Neural cell (in vitro differentiated cells): ENCODE results near the gene BIRC5. TPM values are rescaled to one million over a fixed set of nuclear protein-coding genes. Genes with fewer than 3 reads are reported as not detected.

Source experiments
- H2AFZ ChIP-seq: fragments of 200-600, 300-800 bp; sonication (generic), shearing (Covaris generic); 2 replicates; pipeline ENCODE4 v1.6.0; 2014; ENCODE audit warnings: low read depth, mild to moderate bottlenecking, antibody characterized with exemption, low read length, moderate library complexity
- H3F3A ChIP-seq: fragments of 200-600 bp; shearing (Covaris generic); 2 replicates; pipeline ENCODE4 v1.6.1; 2016; ENCODE audit warnings: mild to moderate bottlenecking, moderate library complexity, mixed read lengths, antibody characterized with exemption, low read length; ENCODE audit not compliant: insufficient read depth, poor library complexity, severe bottlenecking
- H3K27ac ChIP-seq: fragments of 200-600, 300-800 bp; sonication (generic), shearing (Covaris generic); 2 replicates; pipeline ENCODE4 v1.5.1; 2014; ENCODE audit warnings: mild to moderate bottlenecking, low read length, moderate library complexity
- H3K27me3 ChIP-seq: fragments of 300-800, 200-600 bp; sonication (generic), shearing (Covaris generic); 2 replicates; pipeline ENCODE4 v1.6.0; 2014; ENCODE audit warnings: mild to moderate bottlenecking, low read depth, low read length, moderate library complexity; ENCODE audit not compliant: insufficient read depth
- H3K36me3 ChIP-seq: fragments of 300-800, 200-600 bp; sonication (generic), shearing (Covaris generic); 2 replicates; pipeline ENCODE4 v1.5.1; 2014; ENCODE audit warnings: mild to moderate bottlenecking, antibody characterized with exemption, low read length, moderate library complexity; ENCODE audit not compliant: insufficient read depth
- H3K4me2 ChIP-seq: fragments of 300-800, 200-600 bp; sonication (generic), shearing (Covaris generic); 2 replicates; pipeline ENCODE4 v1.6.0; 2014; ENCODE audit warnings: mild to moderate bottlenecking, low read length
- H3K4me3 ChIP-seq: fragments of 300-800, 200-600 bp; sonication (generic), shearing (Covaris generic); 2 replicates; pipeline ENCODE4 v1.5.1; 2014; ENCODE audit warnings: mild to moderate bottlenecking, low read length, moderate library complexity
- H3K79me2 ChIP-seq: fragments of 200-600 bp; shearing (Covaris generic); replicated peaks from 2 replicates; pipeline ENCODE4 v1.6.0; 2014; ENCODE audit warnings: mild to moderate bottlenecking, low read length, moderate library complexity; ENCODE audit not compliant: insufficient read depth
- H3K9ac ChIP-seq: fragments of 300-800, 200-600 bp; sonication (generic), shearing (Covaris generic); 2 replicates; pipeline ENCODE4 v1.6.1; 2016; ENCODE audit warnings: mild to moderate bottlenecking, low read length, mixed read lengths
- H3K9me2 ChIP-seq: fragments of 200-600 bp; shearing (Covaris generic); 2 replicates; pipeline ENCODE4 v1.6.1; 2016; ENCODE audit warnings: mild to moderate bottlenecking, low read length, mixed read lengths; ENCODE audit not compliant: insufficient read depth
- H3K9me3 ChIP-seq: fragments of 200-600, 300-800 bp; sonication (generic), shearing (Covaris generic); 2 replicates; pipeline ENCODE4 v1.6.1; 2016; ENCODE audit warnings: mild to moderate bottlenecking, mixed run types, low read length, moderate library complexity, mixed read lengths
- H4K20me1 ChIP-seq: fragments of 200-600 bp; shearing (Covaris generic); 2 replicates; pipeline ENCODE4 v1.6.1; 2016; ENCODE audit warnings: mild to moderate bottlenecking, mixed run types; ENCODE audit not compliant: insufficient read depth
- CTCF ChIP-seq: fragments of 450-650 bp; IDR thresholded peaks from 2 replicates; pipeline ENCODE4 v1.5.1; 2014; ENCODE audit warnings: antibody characterized with exemption, mild to moderate bottlenecking, moderate library complexity; ENCODE audit not compliant: poor library complexity, severe bottlenecking
- EP300 ChIP-seq: fragments of 450-650 bp; conservative IDR thresholded peaks from 2 replicates; pipeline ENCODE4 v1.6.1; 2014; ENCODE audit warnings: antibody characterized with exemption, mild to moderate bottlenecking, moderate library complexity; ENCODE audit not compliant: poor library complexity, severe bottlenecking
- EZH2 ChIP-seq: fragments of 200-600, 300-800 bp; shearing (Covaris generic), sonication (generic); IDR thresholded peaks from 2 replicates; pipeline ENCODE4 v1.6.1; 2014; ENCODE audit warnings: antibody characterized with exemption, low read length, borderline replicate concordance, mild to moderate bottlenecking; ENCODE audit not compliant: insufficient read depth, poor library complexity, severe bottlenecking
- MXI1 ChIP-seq: fragments of 450-650 bp; conservative IDR thresholded peaks from 2 replicates; pipeline ENCODE4 v1.6.1; 2014; ENCODE audit warnings: antibody characterized with exemption, mild to moderate bottlenecking; ENCODE audit not compliant: poor library complexity, severe bottlenecking
- POLR2AphosphoS5 ChIP-seq: IDR thresholded peaks from 2 replicates; pipeline ENCODE4 v1.6.1; 2012
- RAD21 ChIP-seq: fragments of 450-650 bp; conservative IDR thresholded peaks from 2 replicates; pipeline ENCODE4 v1.6.1; 2014; ENCODE audit warnings: antibody characterized with exemption, mild to moderate bottlenecking, moderate library complexity
- SMC3 ChIP-seq: fragments of 450-650 bp; conservative IDR thresholded peaks from 2 replicates; pipeline ENCODE4 v1.6.1; 2014; ENCODE audit warnings: antibody characterized with exemption, mild to moderate bottlenecking, moderate library complexity; ENCODE audit not compliant: poor library complexity
- TAF1 ChIP-seq: IDR thresholded peaks from 2 replicates; pipeline ENCODE4 v1.6.1; 2012; ENCODE audit warnings: low read depth
- polyA plus RNA-seq: library from polyadenylated mRNA; depleted of rRNA; stranded (reverse); fragments of >200 nt; gene quantifications from 2 replicates; pipeline ENCODE4 v1.2.3, GENCODE V29; 2014
- TF ChIP-seq, protein P1 (sequence below): IDR thresholded peaks from 2 replicates; pipeline ENCODE4 v1.6.1; 2012; ENCODE audit warnings: borderline replicate concordance

BIRC5 gene
- polyA plus RNA-seq, 1 donor from 2014 or later: 1.4 TPM

DNA sequence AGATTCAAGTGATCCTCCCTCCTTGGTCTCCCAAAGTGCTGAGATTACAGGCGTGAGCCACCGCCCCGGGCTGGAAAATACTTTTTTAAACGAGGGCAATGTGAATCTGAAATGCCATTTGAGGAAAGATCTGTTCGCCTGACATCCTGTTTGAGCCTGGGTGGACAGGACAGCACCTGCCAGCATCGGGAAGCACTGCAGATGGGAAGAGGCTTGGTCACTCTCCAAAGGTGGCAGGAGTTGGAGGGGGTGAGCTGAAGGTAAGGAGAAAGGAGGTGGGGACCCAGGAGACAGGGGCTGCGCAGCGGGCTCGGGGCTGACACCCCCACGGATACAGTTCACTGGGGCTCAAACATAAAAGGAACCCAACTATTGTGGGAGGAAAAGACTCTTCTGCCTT, 3.9 kb upstream of the BIRC5 start:
- Histone ChIP-seq H3K9me2 (no peaks in the 10 kb centered on the region), H3K9ac (no peak overlapping the region), H3K36me3 (no peaks in the 10 kb centered on the region), H3K27ac (no peak overlapping the region), H3K27me3 (no peaks in the 10 kb centered on the region), H3K79me2 (peaks cover 9% of the 10 kb centered on the region), H4K20me1 (no peaks in the 10 kb centered on the region), H2AFZ (no peak overlapping the region), H3F3A (no peaks in the 10 kb centered on the region), H3K4me2 (no peak overlapping the region), H3K4me3 (no peak overlapping the region), H3K9me3 (no peaks in the 10 kb centered on the region)
- TF ChIP-seq POLR2AphosphoS5: no peak
- no peak for TF ChIP-seq RAD21
- no peak for TF ChIP-seq SMC3
- TF ChIP-seq, protein P1, sequence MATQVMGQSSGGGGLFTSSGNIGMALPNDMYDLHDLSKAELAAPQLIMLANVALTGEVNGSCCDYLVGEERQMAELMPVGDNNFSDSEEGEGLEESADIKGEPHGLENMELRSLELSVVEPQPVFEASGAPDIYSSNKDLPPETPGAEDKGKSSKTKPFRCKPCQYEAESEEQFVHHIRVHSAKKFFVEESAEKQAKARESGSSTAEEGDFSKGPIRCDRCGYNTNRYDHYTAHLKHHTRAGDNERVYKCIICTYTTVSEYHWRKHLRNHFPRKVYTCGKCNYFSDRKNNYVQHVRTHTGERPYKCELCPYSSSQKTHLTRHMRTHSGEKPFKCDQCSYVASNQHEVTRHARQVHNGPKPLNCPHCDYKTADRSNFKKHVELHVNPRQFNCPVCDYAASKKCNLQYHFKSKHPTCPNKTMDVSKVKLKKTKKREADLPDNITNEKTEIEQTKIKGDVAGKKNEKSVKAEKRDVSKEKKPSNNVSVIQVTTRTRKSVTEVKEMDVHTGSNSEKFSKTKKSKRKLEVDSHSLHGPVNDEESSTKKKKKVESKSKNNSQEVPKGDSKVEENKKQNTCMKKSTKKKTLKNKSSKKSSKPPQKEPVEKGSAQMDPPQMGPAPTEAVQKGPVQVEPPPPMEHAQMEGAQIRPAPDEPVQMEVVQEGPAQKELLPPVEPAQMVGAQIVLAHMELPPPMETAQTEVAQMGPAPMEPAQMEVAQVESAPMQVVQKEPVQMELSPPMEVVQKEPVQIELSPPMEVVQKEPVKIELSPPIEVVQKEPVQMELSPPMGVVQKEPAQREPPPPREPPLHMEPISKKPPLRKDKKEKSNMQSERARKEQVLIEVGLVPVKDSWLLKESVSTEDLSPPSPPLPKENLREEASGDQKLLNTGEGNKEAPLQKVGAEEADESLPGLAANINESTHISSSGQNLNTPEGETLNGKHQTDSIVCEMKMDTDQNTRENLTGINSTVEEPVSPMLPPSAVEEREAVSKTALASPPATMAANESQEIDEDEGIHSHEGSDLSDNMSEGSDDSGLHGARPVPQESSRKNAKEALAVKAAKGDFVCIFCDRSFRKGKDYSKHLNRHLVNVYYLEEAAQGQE: no peak
- no peak for TF ChIP-seq EZH2
- TF ChIP-seq MXI1: no peak
- no peak for TF ChIP-seq CTCF
- no peak for TF ChIP-seq EP300
- no peak for TF ChIP-seq TAF1

DNA sequence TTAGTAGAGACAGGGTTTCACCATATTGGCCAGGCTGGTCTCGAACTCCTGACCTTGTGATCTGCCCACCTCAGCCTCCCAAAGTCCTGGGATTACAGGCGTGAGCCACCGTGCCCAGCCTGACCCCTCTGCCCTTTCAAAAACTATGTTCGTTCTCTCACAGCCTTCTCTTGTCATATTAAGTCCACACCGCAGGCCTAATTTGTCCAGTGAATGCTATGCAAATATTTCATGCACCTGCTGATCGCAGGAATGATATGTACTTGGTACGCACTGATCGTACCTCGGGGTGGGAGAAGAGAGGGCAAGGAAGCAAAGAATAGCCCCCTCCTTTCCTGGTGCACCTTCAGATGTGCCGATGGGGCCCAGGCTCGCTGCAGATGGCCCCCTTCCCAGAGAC, 3.0 kb upstream of the BIRC5 start:
- Histone ChIP-seq H3K9me2 (no peaks in the 10 kb centered on the region), H3K4me3 (no peak overlapping the region), H3K27ac (no peak overlapping the region), H3K36me3 (no peaks in the 10 kb centered on the region), H3K27me3 (no peaks in the 10 kb centered on the region), H3K9me3 (no peaks in the 10 kb centered on the region), H3F3A (no peaks in the 10 kb centered on the region), H2AFZ (no peak overlapping the region), H3K79me2 (peaks cover 13% of the 10 kb centered on the region), H3K4me2 (no peak overlapping the region), H4K20me1 (no peaks in the 10 kb centered on the region), H3K9ac (no peak overlapping the region)
- TF ChIP-seq SMC3 (no peak), EP300 (no peak), CTCF (no peak), TAF1 (no peak), MXI1 (no peak), RAD21 (no peak), POLR2AphosphoS5 (no peak), EZH2 (no peak)
- TF ChIP-seq, protein P1: no peak
